ENCODE measurements around the gene SCAI. TPM values are rescaled to one million over a fixed set of nuclear protein-coding genes. Genes with fewer than 3 reads are reported as not detected.

The SCAI gene
- total RNA-seq, 2 experiments from 2014 or later = 21.5 to 25.0 TPM

DNA sequence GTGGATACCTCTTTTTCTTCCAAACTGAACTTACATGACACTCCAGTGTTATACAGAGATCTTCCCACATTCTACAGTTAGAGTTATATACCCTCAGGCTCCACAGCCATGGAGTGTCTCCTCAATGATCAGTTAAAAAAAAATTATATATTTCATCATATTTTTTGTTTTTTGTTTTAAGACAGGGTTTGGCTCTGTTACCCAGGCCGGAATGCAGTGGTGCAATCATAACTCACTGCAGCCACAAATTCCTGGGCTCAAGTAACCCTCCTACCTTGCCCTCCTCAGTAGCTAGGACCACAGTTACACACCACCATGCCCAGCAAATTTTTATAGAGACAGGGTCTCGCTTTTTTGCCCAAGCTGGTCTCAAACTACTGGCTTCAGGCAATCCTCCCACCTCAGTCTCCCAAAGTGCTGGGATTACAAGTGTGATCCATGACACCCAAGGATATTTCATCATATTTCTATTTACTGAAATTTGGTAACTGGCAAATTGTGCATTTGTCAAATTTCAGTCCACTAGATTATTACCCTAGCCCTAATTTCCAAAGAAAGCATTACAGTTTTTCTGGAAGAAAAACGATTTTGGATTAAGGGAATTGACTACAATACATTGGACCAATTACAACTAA, 18.1 kb upstream of the SCAI start:
- H4K20me1 ChIP-seq (ENCODE audit: insufficient read depth, low read length) = no peaks in the 10 kb centered on the region
- ChIA-PET CTCF (ENCODE audit: unreplicated experiment) (no interaction called here), POLR2A (interaction anchor here (0.6 kb wide), 1 partner anchor 115 kb away, joined by 3 read pairs; no protein-coding TSS in a partner anchor)
- TF ChIP-seq CTCF (conservative IDR thresholded peaks at IDR 0.05; ENCODE audit: low read length) = no peak
- TF ChIP-seq EZH2phosphoT487 (IDR thresholded peaks at IDR 0.05; ENCODE audit: borderline replicate concordance, low read depth, low read length) = no peak
- H2AFZ ChIP-seq (ENCODE audit: low read length) = no peak overlapping the region
- H3K4me3 ChIP-seq (ENCODE audit: low read depth, low read length, poor library complexity, severe bottlenecking) = no peak overlapping the region
- no TSS peak for BruUV-seq (replicated peaks)
- H3K4me1 ChIP-seq (ENCODE audit: insufficient read depth, low read length, poor library complexity, severe bottlenecking) = no peaks in the 10 kb centered on the region
- peaks cover 33% of the 10 kb centered on the region; the same call in 1 of the 2 replicates for H3K79me2 ChIP-seq (ENCODE audit: insufficient read depth, low read depth, low read length)
- H3K9me2 ChIP-seq (ENCODE audit: insufficient read depth, low read length) = no peaks in the 10 kb centered on the region
- no peaks in the 10 kb centered on the region for H3K9me3 ChIP-seq (ENCODE audit: low read length)
- intact Hi-C loops (cut with micrococcal nuclease; ENCODE audit: unreplicated experiment) = no loop called here
- H3K4me2 ChIP-seq (ENCODE audit: low read length) = no peak overlapping the region
- no peak overlapping the region for H3K27ac ChIP-seq (ENCODE audit: low read depth, low read length, poor library complexity, severe bottlenecking)
- DNase-seq (ENCODE audit: low spot score) = no peak
- H3K36me3 ChIP-seq (ENCODE audit: insufficient read depth, low read length) = peaks cover 52% of the 10 kb centered on the region

- ChIA-PET CTCF (ENCODE audit: unreplicated experiment) (no interaction called here), POLR2A (interaction anchor here (0.6 kb wide), 1 partner anchor 114 kb away, joined by 3 read pairs; no protein-coding TSS in a partner anchor)
- H3K4me3 ChIP-seq (ENCODE audit: low read depth, low read length, poor library complexity, severe bottlenecking) = no peak overlapping the region
- H2AFZ ChIP-seq (ENCODE audit: low read length) = no peak overlapping the region
- no peak overlapping the region for H3K27ac ChIP-seq (ENCODE audit: low read depth, low read length, poor library complexity, severe bottlenecking)
- H3K79me2 ChIP-seq (ENCODE audit: insufficient read depth, low read depth, low read length) = peaks cover 27% of the 10 kb centered on the region; the same call in 1 of the 2 replicates
- H3K4me1 ChIP-seq (ENCODE audit: insufficient read depth, low read length, poor library complexity, severe bottlenecking) = no peaks in the 10 kb centered on the region
- H3K36me3 ChIP-seq (ENCODE audit: insufficient read depth, low read length) = peaks cover 45% of the 10 kb centered on the region
- H4K20me1 ChIP-seq (ENCODE audit: insufficient read depth, low read length) = no peaks in the 10 kb centered on the region
- H3K4me2 ChIP-seq (ENCODE audit: low read length) = no peak overlapping the region
- no peaks in the 10 kb centered on the region for H3K9me3 ChIP-seq (ENCODE audit: low read length)
- H3K9me2 ChIP-seq (ENCODE audit: insufficient read depth, low read length) = no peaks in the 10 kb centered on the region
- intact Hi-C loops (cut with micrococcal nuclease; ENCODE audit: unreplicated experiment) = no loop called here
- TF ChIP-seq CTCF (conservative IDR thresholded peaks at IDR 0.05; ENCODE audit: low read length) = no peak
- TF ChIP-seq EZH2phosphoT487 (IDR thresholded peaks at IDR 0.05; ENCODE audit: borderline replicate concordance, low read depth, low read length) = no peak
- no peak for DNase-seq (ENCODE audit: low spot score)
- no TSS peak for BruUV-seq (replicated peaks)
These were observed 17.4 kb upstream of the SCAI start for GRCh38 chr9:125160750-125161149.

- Histone ChIP-seq H3K79me2 (ENCODE audit: insufficient read depth, low read depth, low read length) (peaks cover 22% of the 10 kb centered on the region; the same call in 1 of the 2 replicates), H3K27ac (ENCODE audit: low read depth, low read length, poor library complexity, severe bottlenecking) (no peak overlapping the region), H3K9me2 (ENCODE audit: insufficient read depth, low read length) (no peaks in the 10 kb centered on the region), H3K4me1 (ENCODE audit: insufficient read depth, low read length, poor library complexity, severe bottlenecking) (no peaks in the 10 kb centered on the region), H3K4me2 (ENCODE audit: low read length) (no peak overlapping the region), H3K4me3 (ENCODE audit: low read depth, low read length, poor library complexity, severe bottlenecking) (no peak overlapping the region), H2AFZ (ENCODE audit: low read length) (no peak overlapping the region), H4K20me1 (ENCODE audit: insufficient read depth, low read length) (no peaks in the 10 kb centered on the region), H3K36me3 (ENCODE audit: insufficient read depth, low read length) (peaks cover 73% of the 10 kb centered on the region), H3K9me3 (ENCODE audit: low read length) (no peaks in the 10 kb centered on the region)
- ChIA-PET CTCF (ENCODE audit: unreplicated experiment) (no interaction called here), POLR2A (interaction anchor here (0.7 kb wide), 1 partner anchor 85 kb away, joined by 4 read pairs; no protein-coding TSS in a partner anchor)
- TF ChIP-seq CTCF (conservative IDR thresholded peaks at IDR 0.05; ENCODE audit: low read length) (no peak), EZH2phosphoT487 (IDR thresholded peaks at IDR 0.05; ENCODE audit: borderline replicate concordance, low read depth, low read length) (no peak)
- no TSS peak for BruUV-seq (replicated peaks)
- DNase-seq (ENCODE audit: low spot score) = no peak
- intact Hi-C loops (cut with micrococcal nuclease; ENCODE audit: unreplicated experiment) = no loop called here
These were observed 13.2 kb upstream of the SCAI start for GRCh38 chr9:125156551-125156950.

All from OCI-LY7 (cell line).